GM21390 (cell line): Measurements from ENCODE around the gene MYO15A.
"Not testable (repeated sequence)": the region's sequence is repeated elsewhere in the genome, so short reads cannot be mapped to it uniquely, and the experiment has no call there.

Experiments used
- ATAC-seq: cut with Tn5 transposase; IDR thresholded peaks from one replicate; pipeline ENCODE4 v1.9.1; 2021; ENCODE audit not compliant: unreplicated experiment

MYO15A gene

DNA sequence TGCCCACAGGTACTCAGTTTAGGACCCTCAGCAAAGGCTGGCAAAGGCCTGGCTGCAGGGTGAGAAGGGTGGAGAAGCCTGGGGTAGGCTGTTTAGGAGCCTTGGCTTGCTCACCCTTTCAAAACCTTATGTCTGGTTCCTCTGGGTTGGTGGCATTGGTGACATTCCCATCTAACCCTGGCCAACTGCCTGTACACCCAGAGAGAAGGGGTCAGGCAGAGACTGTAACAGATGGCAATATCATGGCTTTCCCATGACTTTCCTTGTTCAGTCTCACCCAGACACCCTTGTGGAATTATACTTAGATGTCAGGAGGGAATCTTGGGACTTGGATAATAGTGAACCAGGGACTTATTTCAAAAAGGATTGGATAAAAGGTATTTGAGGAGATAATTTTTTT, 98.4 kb downstream of the MYO15A start:
- no peak for ATAC-seq

- ATAC-seq: no peak
Observed at GRCh38 chr17:18208092-18208491, 99.5 kb downstream of the MYO15A start.

- no peak for ATAC-seq
Observed at GRCh38 chr17:18213666-18214270, 105.2 kb downstream of the MYO15A start.

- ATAC-seq: not testable (repeated sequence)
Observed at GRCh38 chr17:18216906-18217305, 108.3 kb downstream of the MYO15A start.

DNA sequence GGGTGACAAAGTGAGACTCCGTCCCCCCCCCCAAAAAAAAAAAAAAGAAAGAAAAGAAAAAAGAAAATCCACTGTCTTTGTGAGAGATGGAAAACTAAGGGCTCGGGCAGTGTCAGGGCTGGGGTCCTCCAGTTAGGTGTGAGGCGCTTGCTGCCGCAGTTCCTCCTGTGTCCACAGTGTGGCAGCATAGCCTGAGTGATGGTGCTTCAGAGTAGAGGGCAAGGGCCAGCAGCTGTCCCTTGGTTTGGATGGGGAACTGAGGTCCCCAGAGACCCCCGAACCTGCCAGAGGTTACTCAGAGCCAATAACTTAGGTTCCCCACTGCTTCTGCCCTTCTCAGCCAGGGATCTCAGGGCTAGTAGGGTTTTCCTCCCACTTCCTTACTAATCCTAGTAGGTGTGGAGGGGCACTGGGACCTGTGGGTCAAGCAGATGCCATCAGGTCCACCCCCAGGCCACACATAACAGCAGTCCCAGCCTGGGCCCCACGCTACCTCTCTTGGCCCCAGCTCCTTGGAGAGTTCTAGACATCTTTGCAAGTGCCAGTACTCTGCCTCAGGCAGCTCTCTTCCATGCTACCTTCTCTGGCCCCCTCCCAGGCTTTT, 109.0 kb downstream of the MYO15A start:
- no peak for ATAC-seq

GRCh38 chr17:18218756-18219415, 110.3 kb downstream of the MYO15A start:
- no peak for ATAC-seq

DNA sequence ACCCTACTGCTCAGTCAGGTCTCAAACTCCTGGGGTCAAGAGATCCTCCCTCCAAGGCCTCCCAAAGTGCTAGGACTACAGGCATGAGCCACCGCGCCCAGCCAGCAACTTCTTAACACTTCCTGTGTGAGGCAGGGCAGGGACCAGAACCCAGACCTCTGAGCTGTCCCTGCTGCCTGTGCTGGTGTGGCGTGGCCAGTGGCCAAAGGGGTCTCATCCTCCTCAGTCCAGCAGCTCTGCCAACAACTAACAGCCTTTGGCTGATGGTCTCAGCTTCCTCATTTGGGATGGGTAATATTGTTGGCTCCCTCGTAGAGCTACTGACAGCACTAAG, 115.5 kb downstream of the MYO15A start:
- ATAC-seq: no peak

GRCh38 chr17:18224387-18225120, 116.0 kb downstream of the MYO15A start:
- ATAC-seq: no peak

GRCh38 chr17:18225121-18225641, 116.6 kb downstream of the MYO15A start, which contains the start of gene LLGL1:
Gene LLGL1 (plus strand): TSS chr17:18225635. CDS start chr17:18225683, 48 bp downstream.
- peak; percentile 87 for ATAC-seq

GRCh38 chr17:18225642-18226283, 117.2 kb downstream of the MYO15A start:
- peak; percentile 12 for ATAC-seq

DNA sequence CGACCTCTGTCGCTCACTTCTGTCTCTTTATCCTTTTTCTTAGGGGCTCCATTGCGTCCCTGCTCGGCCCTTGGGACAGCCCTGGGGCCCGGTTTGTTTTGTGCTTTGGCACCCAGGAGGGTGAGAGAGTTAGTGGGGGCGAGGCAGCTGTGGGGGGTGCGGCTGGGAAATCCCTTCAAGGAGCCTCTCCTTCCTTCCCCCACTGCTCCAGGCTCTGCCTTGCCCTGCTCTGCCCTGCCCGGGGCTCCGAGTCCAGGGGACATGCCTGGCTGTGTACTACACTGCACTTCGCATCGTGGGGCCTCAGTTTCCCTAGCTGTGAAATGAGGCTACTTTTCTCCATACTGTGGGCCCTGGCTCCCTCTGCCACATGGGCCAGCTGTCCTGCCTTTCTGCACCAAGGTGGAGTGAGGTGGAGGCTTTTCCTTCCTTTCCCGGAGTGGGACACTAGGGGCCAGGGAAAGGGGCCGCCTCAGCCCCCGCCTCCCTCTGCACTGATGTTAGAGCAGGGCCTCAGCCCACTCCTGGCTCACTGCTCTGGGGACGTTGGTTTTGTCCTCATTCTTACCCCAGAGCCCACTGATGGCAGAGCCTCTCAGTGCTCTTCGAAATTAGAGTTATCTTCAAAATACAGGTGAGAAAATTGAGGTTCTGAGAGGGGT, 117.9 kb downstream of the MYO15A start:
- ATAC-seq: no peak

GRCh38 chr17:18227635-18228034, 119.1 kb downstream of the MYO15A start:
- ATAC-seq: no peak

GRCh38 chr17:18228176-18228682, 119.7 kb downstream of the MYO15A start:
- no peak for ATAC-seq

DNA sequence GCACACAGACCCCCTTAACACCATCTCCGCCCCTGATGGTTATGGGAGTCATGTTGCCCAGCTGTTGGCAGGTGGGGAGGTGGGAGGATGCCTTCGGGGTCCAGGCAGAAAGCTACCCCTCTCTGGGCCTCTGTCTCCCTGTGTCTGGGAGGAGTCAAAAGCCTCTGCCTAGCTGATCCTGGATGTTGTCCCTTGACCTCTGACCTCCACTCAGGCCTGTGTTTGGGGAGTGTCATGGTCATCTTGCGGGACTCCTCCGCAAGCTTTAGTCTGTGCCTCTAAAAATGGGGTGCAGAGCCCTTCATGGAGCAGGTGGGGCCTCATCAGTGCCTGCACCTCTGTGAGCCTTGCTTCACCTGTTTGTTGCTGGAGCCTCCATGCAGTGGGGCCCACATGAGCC, 120.7 kb downstream of the MYO15A start:
- ATAC-seq: no peak
